RWPE2 (cell line): ENCODE data around the gene CMSS1.
A peak's percentile ranks its signal among the peaks of the same experiment; 100 is the strongest.

Experiments used
- ATAC-seq: fragments of 200-7000 bp; cut with Tn5 transposase; 3 replicates; pipeline ENCODE4 v1.9.1; 2021; ENCODE audit warnings: low read depth
- DNase-seq: peaks from one replicate; pipeline ENCODE4 v3.0.0-alpha.2; 2020; ENCODE audit warnings: low spot score
- H3K27ac ChIP-seq: fragments of 450-650 bp; 2 replicates; pipeline ENCODE4 v1.5.1; 2017; ENCODE audit warnings: mild to moderate bottlenecking; ENCODE audit not compliant: poor library complexity, severe bottlenecking
- H3K27me3 ChIP-seq: fragments of 250-450 bp; sonication (Bioruptor Pico); 2 replicates; pipeline ENCODE4 v1.5.1; 2021; ENCODE audit warnings: mild to moderate bottlenecking, moderate library complexity; ENCODE audit not compliant: insufficient read depth, poor library complexity, severe bottlenecking
- H3K36me3 ChIP-seq: fragments of 250-450 bp; sonication (Bioruptor Pico); 2 replicates; pipeline ENCODE4 v1.5.1; 2020; ENCODE audit warnings: low read depth, mild to moderate bottlenecking, moderate library complexity
- H3K4me1 ChIP-seq: fragments of 250-450 bp; sonication (Bioruptor Pico); 2 replicates; pipeline ENCODE4 v1.5.1; 2021; ENCODE audit warnings: mild to moderate bottlenecking, moderate library complexity; ENCODE audit not compliant: insufficient read depth, poor library complexity, severe bottlenecking
- H3K4me3 ChIP-seq: fragments of 250-450 bp; sonication (Bioruptor Pico); 2 replicates; pipeline ENCODE4 v1.5.1; 2021; ENCODE audit warnings: mild to moderate bottlenecking, moderate library complexity; ENCODE audit not compliant: severe bottlenecking
- H3K9me3 ChIP-seq: fragments of 250-450 bp; sonication (Bioruptor Pico); 2 replicates; pipeline ENCODE4 v1.5.1; 2021; ENCODE audit warnings: mild to moderate bottlenecking, moderate library complexity; ENCODE audit not compliant: severe bottlenecking
- CTCF ChIP-seq: fragments of 450-650 bp; IDR thresholded peaks from one replicate; pipeline ENCODE4 v1.5.1; 2017; ENCODE audit warnings: mild to moderate bottlenecking, moderate library complexity; ENCODE audit not compliant: poor library complexity, severe bottlenecking

CMSS1 gene

GRCh38 chr3:99896482-99896881, 78.8 kb downstream of the CMSS1 start:
- Histone ChIP-seq H3K27ac (peak overlapping the region; percentile 81), H3K4me1 (peaks cover 30% of the 10 kb centered on the region), H3K36me3 (no peaks in the 10 kb centered on the region), H3K4me3 (no peak overlapping the region), H3K27me3 (no peaks in the 10 kb centered on the region), H3K9me3 (no peaks in the 10 kb centered on the region)
- ATAC-seq (no peak), DNase-seq (no peak)
- no peak for TF ChIP-seq CTCF

GRCh38 chr3:99899603-99900002, 81.9 kb downstream of the CMSS1 start:
- DNase-seq (no peak), ATAC-seq (no peak)
- Histone ChIP-seq H3K4me1 (peaks cover 49% of the 10 kb centered on the region), H3K36me3 (no peaks in the 10 kb centered on the region), H3K27ac (no peak overlapping the region), H3K27me3 (no peaks in the 10 kb centered on the region), H3K9me3 (no peaks in the 10 kb centered on the region), H3K4me3 (no peak overlapping the region)
- no peak for TF ChIP-seq CTCF

GRCh38 chr3:99900248-99900647, 82.6 kb downstream of the CMSS1 start:
- no peak for TF ChIP-seq CTCF
- no peak for DNase-seq
- H3K4me3 ChIP-seq: no peak overlapping the region
- no peaks in the 10 kb centered on the region for H3K36me3 ChIP-seq
- H3K9me3 ChIP-seq: no peaks in the 10 kb centered on the region
- peak overlapping the region; percentile 94 for H3K27ac ChIP-seq
- H3K27me3 ChIP-seq: no peaks in the 10 kb centered on the region
- no peak for ATAC-seq
- H3K4me1 ChIP-seq: peaks cover 49% of the 10 kb centered on the region

- Histone ChIP-seq H3K4me3 (no peak overlapping the region), H3K4me1 (peaks cover 38% of the 10 kb centered on the region), H3K36me3 (no peaks in the 10 kb centered on the region), H3K27ac (peak overlapping the region; percentile 94), H3K9me3 (no peaks in the 10 kb centered on the region), H3K27me3 (no peaks in the 10 kb centered on the region)
- peak; percentile 87 for ATAC-seq
- no peak for TF ChIP-seq CTCF
- no peak for DNase-seq
These were observed 83.7 kb downstream of the CMSS1 start for GRCh38 chr3:99901200-99901926.

- no peak overlapping the region for H3K4me3 ChIP-seq
- peaks cover 33% of the 10 kb centered on the region for H3K4me1 ChIP-seq
- no peaks in the 10 kb centered on the region for H3K27me3 ChIP-seq
- ATAC-seq (peak; percentile 24; the same call in 1 of the 3 replicates), DNase-seq (no peak)
- H3K9me3 ChIP-seq: no peaks in the 10 kb centered on the region
- no peaks in the 10 kb centered on the region for H3K36me3 ChIP-seq
- H3K27ac ChIP-seq: peak overlapping the region; percentile 94
- no peak for TF ChIP-seq CTCF
These were observed 84.4 kb downstream of the CMSS1 start for GRCh38 chr3:99902091-99902490.
